ENCODE results near the gene CPEB1.

Gene CPEB1

GRCh38 chr15:82572986-82573385 lies 74.2 kb downstream of the CPEB1 start:
- Histone ChIP-seq H3K27me3 (ENCODE audit: control insufficient read depth, insufficient read depth, low read length) (no peaks in the 10 kb centered on the region), H3K4me1 (ENCODE audit: control insufficient read depth, insufficient read depth, low read length) (peaks cover 13% of the 10 kb centered on the region), H3K9me3 (ENCODE audit: control insufficient read depth, insufficient read depth, low read length) (no peaks in the 10 kb centered on the region), H3K36me3 (ENCODE audit: control insufficient read depth, insufficient read depth, low read length) (no peaks in the 10 kb centered on the region), H3K9ac (ENCODE audit: low read depth, low read length) (no peak overlapping the region), H3K4me3 (ENCODE audit: low read depth, low read length) (no peak overlapping the region)

GRCh38 chr15:82572311-82572710 lies 74.9 kb downstream of the CPEB1 start:
- Histone ChIP-seq H3K36me3 (ENCODE audit: control insufficient read depth, insufficient read depth, low read length) (no peaks in the 10 kb centered on the region), H3K9ac (ENCODE audit: low read depth, low read length) (no peak overlapping the region), H3K27me3 (ENCODE audit: control insufficient read depth, insufficient read depth, low read length) (no peaks in the 10 kb centered on the region), H3K9me3 (ENCODE audit: control insufficient read depth, insufficient read depth, low read length) (no peaks in the 10 kb centered on the region), H3K4me1 (ENCODE audit: control insufficient read depth, insufficient read depth, low read length) (peaks cover 13% of the 10 kb centered on the region), H3K4me3 (ENCODE audit: low read depth, low read length) (no peak overlapping the region)

- H3K4me3 ChIP-seq (ENCODE audit: low read depth, low read length), result peak overlapping the region; percentile 59
- H3K27me3 ChIP-seq (ENCODE audit: control insufficient read depth, insufficient read depth, low read length), result no peaks in the 10 kb centered on the region
- H3K9ac ChIP-seq (ENCODE audit: low read depth, low read length), result peak overlapping the region; percentile 30
These were observed 75.4 kb downstream of the CPEB1 start for GRCh38 chr15:82571722-82572222.

GRCh38 chr15:82570721-82571508 lies 76.2 kb downstream of the CPEB1 start:
- H3K36me3 ChIP-seq (ENCODE audit: control insufficient read depth, insufficient read depth, low read length), result no peaks in the 10 kb centered on the region
- H3K4me1 ChIP-seq (ENCODE audit: control insufficient read depth, insufficient read depth, low read length), result peaks cover 13% of the 10 kb centered on the region
- H3K27me3 ChIP-seq (ENCODE audit: control insufficient read depth, insufficient read depth, low read length), result no peaks in the 10 kb centered on the region
- H3K4me3 ChIP-seq (ENCODE audit: low read depth, low read length), result peak overlapping the region; percentile 59
- no peaks in the 10 kb centered on the region for H3K9me3 ChIP-seq (ENCODE audit: control insufficient read depth, insufficient read depth, low read length)
- H3K9ac ChIP-seq (ENCODE audit: low read depth, low read length), result peak overlapping the region; percentile 26

More at GRCh38 chr15:82571722-82572222, 75.4 kb downstream of the CPEB1 start:
- Histone ChIP-seq H3K4me1 (ENCODE audit: control insufficient read depth, insufficient read depth, low read length) (peaks cover 13% of the 10 kb centered on the region), H3K9me3 (ENCODE audit: control insufficient read depth, insufficient read depth, low read length) (no peaks in the 10 kb centered on the region), H3K36me3 (ENCODE audit: control insufficient read depth, insufficient read depth, low read length) (no peaks in the 10 kb centered on the region)

GRCh38 chr15:82569834-82570233 lies 77.3 kb downstream of the CPEB1 start:
- Histone ChIP-seq H3K27me3 (ENCODE audit: control insufficient read depth, insufficient read depth, low read length) (no peaks in the 10 kb centered on the region), H3K4me1 (ENCODE audit: control insufficient read depth, insufficient read depth, low read length) (peaks cover 17% of the 10 kb centered on the region), H3K36me3 (ENCODE audit: control insufficient read depth, insufficient read depth, low read length) (no peaks in the 10 kb centered on the region), H3K9ac (ENCODE audit: low read depth, low read length) (no peak overlapping the region), H3K9me3 (ENCODE audit: control insufficient read depth, insufficient read depth, low read length) (no peaks in the 10 kb centered on the region), H3K4me3 (ENCODE audit: low read depth, low read length) (no peak overlapping the region)

GRCh38 chr15:82568986-82569385 lies 78.2 kb downstream of the CPEB1 start:
- Histone ChIP-seq H3K9me3 (ENCODE audit: control insufficient read depth, insufficient read depth, low read length) (no peaks in the 10 kb centered on the region), H3K36me3 (ENCODE audit: control insufficient read depth, insufficient read depth, low read length) (no peaks in the 10 kb centered on the region), H3K9ac (ENCODE audit: low read depth, low read length) (no peak overlapping the region), H3K4me3 (ENCODE audit: low read depth, low read length) (no peak overlapping the region), H3K27me3 (ENCODE audit: control insufficient read depth, insufficient read depth, low read length) (no peaks in the 10 kb centered on the region), H3K4me1 (ENCODE audit: control insufficient read depth, insufficient read depth, low read length) (peaks cover 17% of the 10 kb centered on the region)

- Histone ChIP-seq H3K36me3 (ENCODE audit: control insufficient read depth, insufficient read depth, low read length) (no peaks in the 10 kb centered on the region), H3K4me3 (ENCODE audit: low read depth, low read length) (no peak overlapping the region), H3K4me1 (ENCODE audit: control insufficient read depth, insufficient read depth, low read length) (peaks cover 17% of the 10 kb centered on the region), H3K9ac (ENCODE audit: low read depth, low read length) (no peak overlapping the region), H3K27me3 (ENCODE audit: control insufficient read depth, insufficient read depth, low read length) (no peaks in the 10 kb centered on the region), H3K9me3 (ENCODE audit: control insufficient read depth, insufficient read depth, low read length) (no peaks in the 10 kb centered on the region)
These were observed 79.5 kb downstream of the CPEB1 start for GRCh38 chr15:82567661-82568060.

GRCh38 chr15:82566690-82567089 lies 80.5 kb downstream of the CPEB1 start:
- H3K4me1 ChIP-seq (ENCODE audit: control insufficient read depth, insufficient read depth, low read length), result peaks cover 13% of the 10 kb centered on the region
- H3K27me3 ChIP-seq (ENCODE audit: control insufficient read depth, insufficient read depth, low read length), result no peaks in the 10 kb centered on the region
- H3K9ac ChIP-seq (ENCODE audit: low read depth, low read length), result no peak overlapping the region
- H3K9me3 ChIP-seq (ENCODE audit: control insufficient read depth, insufficient read depth, low read length), result no peaks in the 10 kb centered on the region
- H3K36me3 ChIP-seq (ENCODE audit: control insufficient read depth, insufficient read depth, low read length), result no peaks in the 10 kb centered on the region
- no peak overlapping the region for H3K4me3 ChIP-seq (ENCODE audit: low read depth, low read length)

GRCh38 chr15:82558502-82558901 lies 88.7 kb downstream of the CPEB1 start:
- H3K4me3 ChIP-seq (ENCODE audit: low read depth, low read length), result no peak overlapping the region
- H3K4me1 ChIP-seq (ENCODE audit: control insufficient read depth, insufficient read depth, low read length), result no peaks in the 10 kb centered on the region
- no peak overlapping the region for H3K9ac ChIP-seq (ENCODE audit: low read depth, low read length)
- H3K9me3 ChIP-seq (ENCODE audit: control insufficient read depth, insufficient read depth, low read length), result no peaks in the 10 kb centered on the region
- no peaks in the 10 kb centered on the region for H3K27me3 ChIP-seq (ENCODE audit: control insufficient read depth, insufficient read depth, low read length)
- H3K36me3 ChIP-seq (ENCODE audit: control insufficient read depth, insufficient read depth, low read length), result no peaks in the 10 kb centered on the region

- H3K9ac ChIP-seq (ENCODE audit: low read depth, low read length), result no peak overlapping the region
- no peak overlapping the region for H3K4me3 ChIP-seq (ENCODE audit: low read depth, low read length)
- no peaks in the 10 kb centered on the region for H3K36me3 ChIP-seq (ENCODE audit: control insufficient read depth, insufficient read depth, low read length)
- H3K27me3 ChIP-seq (ENCODE audit: control insufficient read depth, insufficient read depth, low read length), result no peaks in the 10 kb centered on the region
- peaks cover 3% of the 10 kb centered on the region for H3K4me1 ChIP-seq (ENCODE audit: control insufficient read depth, insufficient read depth, low read length)
- H3K9me3 ChIP-seq (ENCODE audit: control insufficient read depth, insufficient read depth, low read length), result no peaks in the 10 kb centered on the region
These were observed 90.7 kb downstream of the CPEB1 start for GRCh38 chr15:82556315-82557035.

GRCh38 chr15:82554849-82555248 lies 92.3 kb downstream of the CPEB1 start:
- H3K4me3 ChIP-seq (ENCODE audit: low read depth, low read length), result no peak overlapping the region
- H3K9me3 ChIP-seq (ENCODE audit: control insufficient read depth, insufficient read depth, low read length), result no peaks in the 10 kb centered on the region
- H3K4me1 ChIP-seq (ENCODE audit: control insufficient read depth, insufficient read depth, low read length), result peaks cover 3% of the 10 kb centered on the region
- H3K9ac ChIP-seq (ENCODE audit: low read depth, low read length), result no peak overlapping the region
- no peaks in the 10 kb centered on the region for H3K36me3 ChIP-seq (ENCODE audit: control insufficient read depth, insufficient read depth, low read length)
- no peaks in the 10 kb centered on the region for H3K27me3 ChIP-seq (ENCODE audit: control insufficient read depth, insufficient read depth, low read length)

- H3K4me3 ChIP-seq (ENCODE audit: low read depth, low read length), result no peak overlapping the region
These were observed 92.8 kb downstream of the CPEB1 start for GRCh38 chr15:82554351-82554750.

More at GRCh38 chr15:82554351-82554750, 92.8 kb downstream of the CPEB1 start:
- Histone ChIP-seq H3K27me3 (ENCODE audit: control insufficient read depth, insufficient read depth, low read length) (no peaks in the 10 kb centered on the region), H3K36me3 (ENCODE audit: control insufficient read depth, insufficient read depth, low read length) (no peaks in the 10 kb centered on the region), H3K9ac (ENCODE audit: low read depth, low read length) (no peak overlapping the region), H3K9me3 (ENCODE audit: control insufficient read depth, insufficient read depth, low read length) (no peaks in the 10 kb centered on the region), H3K4me1 (ENCODE audit: control insufficient read depth, insufficient read depth, low read length) (peaks cover 3% of the 10 kb centered on the region)

Data from iPS-15b (cell line).